Progenitor cell of endocrine pancreas (in vitro differentiated cells): ENCODE data around the gene TMEM248. TPM values are rescaled to one million over a fixed set of nuclear protein-coding genes. Genes with fewer than 3 reads are reported as not detected.
"Not testable (repeated sequence)": the region's sequence is repeated elsewhere in the genome, so short reads cannot be mapped to it uniquely, and the experiment has no call there.

Source experiments
- DNase-seq: peaks from one replicate; pipeline ENCODE4 v3.0.0; 2021; ENCODE audit warnings: low spot score; ENCODE audit not compliant: unreplicated experiment
- H3K27ac Mint-ChIP-seq: 2 replicates; pipeline ENCODE4 v1.8.0; 2021; ENCODE audit warnings: mild to moderate bottlenecking, moderate library complexity, mixed read lengths
- H3K27me3 Mint-ChIP-seq: 2 replicates; pipeline ENCODE4 v1.8.0; 2021; ENCODE audit warnings: mixed read lengths
- H3K36me3 Mint-ChIP-seq: 2 replicates; pipeline ENCODE4 v1.8.0; 2022; ENCODE audit warnings: mixed read lengths; ENCODE audit not compliant: insufficient read depth
- H3K4me1 Mint-ChIP-seq: 2 replicates; pipeline ENCODE4 v1.8.0; 2021; ENCODE audit warnings: low read depth, mixed read lengths
- H3K4me3 Mint-ChIP-seq: 2 replicates; pipeline ENCODE4 v1.8.0; 2021; ENCODE audit warnings: low read depth, mild to moderate bottlenecking, moderate library complexity, mixed read lengths
- H3K9me3 Mint-ChIP-seq: 2 replicates; pipeline ENCODE4 v1.8.0; 2021; ENCODE audit warnings: low read depth, mixed read lengths
- long read RNA-seq: library from polyadenylated mRNA; unstranded; transcript quantifications from one replicate; pipeline ENCODE4 v2.0.0, GENCODE V29; 2020
- total RNA-seq: library from RNA; stranded (reverse); gene quantifications from 2 replicates; pipeline ENCODE4 v1.2.1, GENCODE V29; 2021
- TF ChIP-seq, protein P1 (sequence below): fragments of 200-600 bp; sonication (generic); IDR thresholded peaks from one replicate; pipeline ENCODE4 v1.5.0; 2021; ENCODE audit warnings: antibody characterized with exemption, mild to moderate bottlenecking; ENCODE audit not compliant: unreplicated experiment

TMEM248 gene, protein sequence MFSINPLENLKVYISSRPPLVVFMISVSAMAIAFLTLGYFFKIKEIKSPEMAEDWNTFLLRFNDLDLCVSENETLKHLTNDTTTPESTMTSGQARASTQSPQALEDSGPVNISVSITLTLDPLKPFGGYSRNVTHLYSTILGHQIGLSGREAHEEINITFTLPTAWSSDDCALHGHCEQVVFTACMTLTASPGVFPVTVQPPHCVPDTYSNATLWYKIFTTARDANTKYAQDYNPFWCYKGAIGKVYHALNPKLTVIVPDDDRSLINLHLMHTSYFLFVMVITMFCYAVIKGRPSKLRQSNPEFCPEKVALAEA
- 71.8 and 77.2 TPM in 2 replicates for total RNA-seq
- long read RNA-seq, full-length matches to known transcripts, result 2 of 48 reads
- long read RNA-seq, partial matches to known transcripts, result 43 of 48 reads
- long read RNA-seq, other reads (novel, unspliced or antisense), result 3 of 48 reads

DNA sequence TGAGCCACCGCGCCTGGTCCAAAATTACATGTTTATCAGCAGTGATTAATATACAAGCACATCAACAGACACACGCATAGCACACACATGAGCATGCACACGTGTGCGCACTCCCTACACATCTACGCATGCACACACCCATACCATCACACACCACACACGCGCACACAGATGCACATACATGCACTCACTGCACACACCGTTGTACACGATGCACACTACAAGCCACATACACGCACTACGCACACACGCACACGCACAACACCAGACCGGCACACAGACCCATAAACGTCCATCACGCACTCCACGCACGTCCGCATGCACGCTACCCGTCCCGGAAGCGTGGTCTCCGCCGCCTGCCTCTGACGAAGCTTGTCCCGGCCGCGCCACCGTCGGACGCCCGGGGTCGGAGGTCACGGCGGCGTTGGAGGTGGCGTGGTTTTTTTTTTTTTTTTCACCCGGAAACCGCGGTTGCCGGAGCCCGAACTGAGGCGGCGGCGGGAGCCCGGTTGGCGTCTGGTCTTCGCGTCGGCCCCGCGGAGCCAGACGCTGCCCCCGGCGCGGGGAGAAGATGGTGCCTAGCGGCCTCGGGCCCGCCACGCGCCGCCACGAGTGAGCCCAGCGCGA is at the start of gene TMEM248:
Gene TMEM248 (plus strand): TSS at position 457 of the 627 bp plus-strand sequence. CDS start 20,641 bp downstream, outside the sequence.
- peaks cover 16% of the 10 kb centered on the region for H3K4me1 Mint-ChIP-seq
- TF ChIP-seq, protein P1, sequence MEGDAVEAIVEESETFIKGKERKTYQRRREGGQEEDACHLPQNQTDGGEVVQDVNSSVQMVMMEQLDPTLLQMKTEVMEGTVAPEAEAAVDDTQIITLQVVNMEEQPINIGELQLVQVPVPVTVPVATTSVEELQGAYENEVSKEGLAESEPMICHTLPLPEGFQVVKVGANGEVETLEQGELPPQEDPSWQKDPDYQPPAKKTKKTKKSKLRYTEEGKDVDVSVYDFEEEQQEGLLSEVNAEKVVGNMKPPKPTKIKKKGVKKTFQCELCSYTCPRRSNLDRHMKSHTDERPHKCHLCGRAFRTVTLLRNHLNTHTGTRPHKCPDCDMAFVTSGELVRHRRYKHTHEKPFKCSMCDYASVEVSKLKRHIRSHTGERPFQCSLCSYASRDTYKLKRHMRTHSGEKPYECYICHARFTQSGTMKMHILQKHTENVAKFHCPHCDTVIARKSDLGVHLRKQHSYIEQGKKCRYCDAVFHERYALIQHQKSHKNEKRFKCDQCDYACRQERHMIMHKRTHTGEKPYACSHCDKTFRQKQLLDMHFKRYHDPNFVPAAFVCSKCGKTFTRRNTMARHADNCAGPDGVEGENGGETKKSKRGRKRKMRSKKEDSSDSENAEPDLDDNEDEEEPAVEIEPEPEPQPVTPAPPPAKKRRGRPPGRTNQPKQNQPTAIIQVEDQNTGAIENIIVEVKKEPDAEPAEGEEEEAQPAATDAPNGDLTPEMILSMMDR, result no peak
- peak; percentile 71 for DNase-seq
- H3K4me3 Mint-ChIP-seq, result peak within 1 kb of the TSS; percentile 96
- no peaks in the 10 kb centered on the region for H3K9me3 Mint-ChIP-seq
- H3K36me3 Mint-ChIP-seq, result peaks cover 3% of the 10 kb centered on the region
- H3K27me3 Mint-ChIP-seq, result no peaks in the 10 kb centered on the region
- peak within 1 kb of the TSS; percentile 95 for H3K27ac Mint-ChIP-seq

DNA sequence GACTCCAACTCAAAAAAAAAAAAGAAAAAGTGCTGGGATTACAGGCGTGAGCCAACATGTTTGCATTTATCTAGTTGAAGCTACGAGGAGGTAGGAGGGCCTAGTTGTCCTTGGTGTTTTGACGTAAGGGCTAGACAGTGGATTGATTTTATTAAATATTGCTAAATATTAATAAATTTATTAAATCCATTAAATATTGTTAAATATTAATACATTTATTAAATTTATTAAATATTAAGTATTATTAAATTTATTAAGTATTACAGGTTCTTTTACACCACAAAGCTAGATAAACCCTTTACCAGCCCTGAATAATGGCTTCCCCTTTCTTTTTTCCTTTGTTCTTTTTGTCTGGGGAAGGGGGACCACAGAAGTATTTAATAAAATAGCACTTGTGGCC is 47.5 kb upstream of the TMEM248 start:
- H3K9me3 Mint-ChIP-seq, result no peaks in the 10 kb centered on the region
- DNase-seq, result no peak
- TF ChIP-seq, protein P1, result no peak

DNA sequence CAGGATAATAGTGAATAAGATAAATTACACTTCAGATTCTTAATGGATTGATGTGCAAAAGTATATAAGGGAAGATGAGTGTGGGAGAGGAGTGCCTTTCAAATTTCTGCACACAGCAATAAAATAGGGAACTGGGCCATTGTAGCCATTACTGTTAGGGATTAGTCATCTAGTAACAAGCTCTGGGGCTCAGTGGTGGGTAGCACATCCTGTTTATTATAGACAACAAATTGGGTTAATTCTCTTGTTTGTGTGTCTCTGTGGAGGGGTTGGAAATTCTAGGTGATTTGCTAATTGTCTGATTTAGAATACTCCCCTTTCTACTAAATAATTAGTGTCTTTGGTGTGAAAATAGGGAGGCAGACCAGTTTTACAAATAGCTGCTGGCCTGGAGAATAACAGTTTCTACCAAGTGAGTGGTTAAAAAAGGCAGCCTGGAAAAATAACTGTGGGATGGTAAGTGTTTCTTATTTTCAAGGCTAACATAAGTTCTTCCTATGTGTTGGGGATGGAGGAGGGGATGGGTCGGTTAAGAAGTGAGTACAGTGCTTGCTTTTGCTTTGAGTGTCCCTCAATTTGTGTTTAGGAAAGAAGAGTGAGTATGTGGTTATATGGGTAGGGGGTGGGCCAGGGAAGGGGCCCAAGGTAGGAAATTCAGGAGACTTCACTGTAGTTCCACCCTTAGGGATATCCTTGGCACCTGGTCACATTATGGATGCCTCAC is 43.3 kb upstream of the TMEM248 start:
- no peak for DNase-seq
- no peaks in the 10 kb centered on the region for H3K9me3 Mint-ChIP-seq
- no peak overlapping the region for H3K4me3 Mint-ChIP-seq
- H3K27ac Mint-ChIP-seq, result no peak overlapping the region
- H3K36me3 Mint-ChIP-seq, result peaks cover 5% of the 10 kb centered on the region
- no peaks in the 10 kb centered on the region for H3K27me3 Mint-ChIP-seq
- peaks cover 2% of the 10 kb centered on the region for H3K4me1 Mint-ChIP-seq
- TF ChIP-seq, protein P1, result no peak

More for the DNA sequence above, 47.5 kb upstream of the TMEM248 start:
- Mint-ChIP-seq H3K36me3 (peaks cover 3% of the 10 kb centered on the region), H3K27me3 (no peaks in the 10 kb centered on the region), H3K27ac (no peak overlapping the region), H3K4me1 (no peaks in the 10 kb centered on the region), H3K4me3 (no peak overlapping the region)

DNA sequence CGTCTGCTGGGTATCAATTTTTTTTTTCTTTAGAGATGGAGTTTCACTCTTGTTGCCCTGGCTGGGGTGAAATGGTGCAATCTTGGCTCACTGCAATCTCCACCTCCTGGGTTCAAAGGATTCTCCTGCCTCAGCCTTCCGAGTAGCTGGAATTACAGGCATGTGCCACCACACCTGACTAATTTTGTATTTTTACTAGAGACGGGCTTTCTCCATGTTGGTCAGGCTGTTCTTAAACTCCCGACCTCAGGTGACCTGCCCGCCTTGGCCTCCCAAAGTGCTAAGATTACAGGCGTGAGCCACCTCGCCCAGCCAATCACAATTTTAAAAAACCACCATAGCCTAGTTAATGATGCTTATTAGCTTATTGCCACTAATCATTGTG is 42.7 kb upstream of the TMEM248 start:
- H3K9me3 Mint-ChIP-seq, H3K36me3 Mint-ChIP-seq, H3K4me3 Mint-ChIP-seq, DNase-seq, H3K27me3 Mint-ChIP-seq, H3K4me1 Mint-ChIP-seq: not testable (repeated sequence)
- H3K27ac Mint-ChIP-seq, result peak overlapping the region; percentile 21

DNA sequence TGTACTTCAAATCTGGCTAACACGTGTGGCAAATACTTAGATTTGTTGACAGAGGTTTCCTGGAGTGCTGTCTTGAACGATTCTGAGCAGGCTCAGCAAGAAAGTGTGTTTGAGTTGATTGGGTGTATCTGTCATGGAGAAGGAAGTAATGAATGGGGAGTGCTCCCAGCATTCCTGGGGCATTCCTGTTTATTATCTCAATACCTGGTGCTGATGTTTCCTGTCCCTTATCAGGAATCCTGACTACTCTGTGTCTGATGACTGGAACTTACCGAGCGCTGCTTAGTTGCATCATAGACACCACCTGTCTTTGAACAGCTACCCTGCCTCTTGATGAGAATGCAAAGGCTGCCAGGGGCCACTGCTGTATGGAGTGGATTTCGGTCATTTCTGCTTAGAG is 41.0 kb upstream of the TMEM248 start:
- Mint-ChIP-seq H3K27ac (no peak overlapping the region), H3K27me3 (no peaks in the 10 kb centered on the region), H3K36me3 (peaks cover 5% of the 10 kb centered on the region), H3K4me1 (peaks cover 2% of the 10 kb centered on the region), H3K9me3 (no peaks in the 10 kb centered on the region), H3K4me3 (no peak overlapping the region)
- DNase-seq, result no peak
- TF ChIP-seq, protein P1, result no peak

DNA sequence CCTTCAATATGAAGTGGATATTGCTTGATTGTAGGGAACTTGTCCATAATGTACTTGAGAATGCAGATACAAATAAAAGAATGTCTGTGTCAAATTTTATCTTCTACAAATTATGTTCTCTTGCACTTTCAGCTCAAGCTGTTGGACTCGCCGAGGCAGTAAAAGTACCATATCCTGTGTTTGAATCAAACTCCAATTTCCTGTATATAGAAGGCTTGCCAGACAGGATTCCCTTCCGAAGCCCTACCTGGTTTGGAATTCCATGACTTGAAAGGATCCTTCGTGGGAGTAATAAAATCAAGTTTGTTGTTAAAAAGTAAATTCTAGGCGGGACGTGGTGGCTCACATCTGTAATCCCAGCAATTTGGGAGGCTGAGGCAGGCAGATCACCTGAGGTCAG is 40.4 kb upstream of the TMEM248 start:
- not testable (repeated sequence) for H3K9me3 Mint-ChIP-seq, DNase-seq, H3K4me3 Mint-ChIP-seq, H3K4me1 Mint-ChIP-seq, H3K27ac Mint-ChIP-seq, H3K27me3 Mint-ChIP-seq, H3K36me3 Mint-ChIP-seq
